ENCODE data around the gene DOCK8.
A peak's percentile ranks its signal among the peaks of the same experiment; 100 is the strongest.

The DOCK8 gene

DNA sequence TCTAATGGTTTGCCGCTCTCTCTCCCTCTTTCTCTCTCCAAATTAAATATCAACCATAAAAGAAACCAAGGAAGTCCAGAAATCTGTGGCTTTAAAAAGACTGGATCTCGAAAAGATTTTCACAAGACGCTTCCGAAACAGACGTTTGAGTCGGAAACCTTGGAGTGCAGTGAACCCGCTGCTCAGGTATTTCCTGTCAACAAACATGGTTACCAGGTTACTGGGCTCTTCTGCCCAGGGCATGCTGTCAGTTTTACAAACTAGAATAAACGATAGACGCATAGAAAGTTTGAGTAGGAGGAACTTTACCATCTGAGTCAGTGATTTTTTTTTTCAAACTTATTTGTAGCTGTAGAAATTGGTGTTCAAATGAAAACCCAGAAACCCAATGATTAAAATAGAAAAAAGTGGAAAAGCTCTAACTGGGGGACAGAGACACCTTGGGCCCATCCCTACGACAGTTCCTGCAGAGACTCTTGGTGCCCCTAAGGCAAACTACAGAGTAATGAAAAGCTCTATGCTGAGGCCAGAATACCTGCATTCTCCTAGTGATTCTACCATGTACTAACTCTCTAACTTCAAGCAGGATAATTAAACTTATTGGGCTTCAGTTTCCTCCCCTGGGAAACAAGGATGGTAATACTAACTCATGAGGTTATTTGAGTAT lies 90.0 kb downstream of the DOCK8 start:
- no peak for FAIRE-seq
- TF ChIP-seq, protein P1, sequence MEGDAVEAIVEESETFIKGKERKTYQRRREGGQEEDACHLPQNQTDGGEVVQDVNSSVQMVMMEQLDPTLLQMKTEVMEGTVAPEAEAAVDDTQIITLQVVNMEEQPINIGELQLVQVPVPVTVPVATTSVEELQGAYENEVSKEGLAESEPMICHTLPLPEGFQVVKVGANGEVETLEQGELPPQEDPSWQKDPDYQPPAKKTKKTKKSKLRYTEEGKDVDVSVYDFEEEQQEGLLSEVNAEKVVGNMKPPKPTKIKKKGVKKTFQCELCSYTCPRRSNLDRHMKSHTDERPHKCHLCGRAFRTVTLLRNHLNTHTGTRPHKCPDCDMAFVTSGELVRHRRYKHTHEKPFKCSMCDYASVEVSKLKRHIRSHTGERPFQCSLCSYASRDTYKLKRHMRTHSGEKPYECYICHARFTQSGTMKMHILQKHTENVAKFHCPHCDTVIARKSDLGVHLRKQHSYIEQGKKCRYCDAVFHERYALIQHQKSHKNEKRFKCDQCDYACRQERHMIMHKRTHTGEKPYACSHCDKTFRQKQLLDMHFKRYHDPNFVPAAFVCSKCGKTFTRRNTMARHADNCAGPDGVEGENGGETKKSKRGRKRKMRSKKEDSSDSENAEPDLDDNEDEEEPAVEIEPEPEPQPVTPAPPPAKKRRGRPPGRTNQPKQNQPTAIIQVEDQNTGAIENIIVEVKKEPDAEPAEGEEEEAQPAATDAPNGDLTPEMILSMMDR (IDR thresholded peaks at IDR 0.05; ENCODE audit: insufficient read depth, missing control alignments): no peak
- DNase-seq (ENCODE audit: insufficient read length, low spot score): no peak

DNA sequence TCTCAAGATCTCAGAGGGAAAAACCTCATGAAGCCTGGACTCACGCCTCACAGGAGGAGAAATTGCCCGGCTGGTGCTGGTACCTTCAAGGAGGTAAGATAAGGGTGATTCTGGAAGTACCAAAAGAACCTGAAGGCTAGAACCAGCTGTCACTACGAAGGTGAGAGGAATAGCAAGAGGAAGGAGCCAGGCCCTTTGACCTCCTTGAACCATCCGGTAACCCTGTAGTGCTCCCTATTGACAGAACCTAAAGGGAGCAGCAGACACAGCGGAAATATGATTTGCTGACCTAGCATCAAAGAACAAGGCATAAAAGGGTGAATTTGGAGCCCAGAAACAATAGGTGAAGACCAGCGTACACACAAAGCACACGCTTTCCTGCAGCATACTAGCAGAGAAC lies 92.2 kb downstream of the DOCK8 start:
- no peak for DNase-seq (ENCODE audit: insufficient read length, low spot score)
- no peak for FAIRE-seq
- TF ChIP-seq, protein P1 (IDR thresholded peaks at IDR 0.05; ENCODE audit: insufficient read depth, missing control alignments): peak; percentile 20

- FAIRE-seq (no peak), DNase-seq (ENCODE audit: insufficient read length, low spot score) (no peak)
- TF ChIP-seq, protein P1 (IDR thresholded peaks at IDR 0.05; ENCODE audit: insufficient read depth, missing control alignments): no peak
Observed at GRCh38 chr9:311841-312240, 97.2 kb downstream of the DOCK8 start.

DNA sequence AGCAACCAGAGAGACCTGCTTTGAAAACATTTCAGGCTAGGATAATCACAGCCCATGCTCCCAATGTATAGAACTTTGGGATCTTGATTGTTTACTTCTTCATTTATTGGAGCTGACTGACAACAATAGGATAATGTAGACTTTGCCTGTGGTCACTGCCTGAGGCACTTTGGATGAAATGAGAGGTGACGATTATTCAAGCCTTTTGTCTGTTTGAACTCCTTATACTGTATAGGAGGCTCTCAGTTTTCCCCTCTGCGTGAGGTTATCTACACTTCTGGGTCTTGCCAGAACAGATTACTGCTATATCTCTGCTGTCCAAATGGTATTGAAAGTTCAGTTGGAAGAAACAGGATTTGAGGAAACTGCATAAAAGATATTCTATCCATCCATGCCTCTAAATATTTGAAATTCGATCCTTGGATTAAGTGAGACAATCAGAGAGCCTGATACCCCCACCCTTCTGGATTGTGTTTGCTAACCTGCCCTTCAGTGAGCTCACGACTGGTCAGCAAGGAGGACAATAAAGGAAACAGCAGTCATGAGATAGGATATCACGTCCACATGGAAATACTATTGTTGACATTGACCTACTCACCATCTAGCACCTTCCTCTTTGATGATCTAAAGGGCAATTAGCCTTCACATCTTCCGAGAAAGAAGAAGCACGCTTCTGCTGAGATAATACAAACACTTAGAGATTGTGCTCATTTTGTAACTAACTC lies 98.1 kb downstream of the DOCK8 start:
- DNase-seq (ENCODE audit: insufficient read length, low spot score) (no peak), FAIRE-seq (no peak)
- TF ChIP-seq, protein P1 (IDR thresholded peaks at IDR 0.05; ENCODE audit: insufficient read depth, missing control alignments): no peak

GRCh38 chr9:316382-316965 lies 101.8 kb downstream of the DOCK8 start:
- FAIRE-seq: peak; percentile 60
- no peak for DNase-seq (ENCODE audit: insufficient read length, low spot score)
- TF ChIP-seq, protein P1 (IDR thresholded peaks at IDR 0.05; ENCODE audit: insufficient read depth, missing control alignments): no peak

DNA sequence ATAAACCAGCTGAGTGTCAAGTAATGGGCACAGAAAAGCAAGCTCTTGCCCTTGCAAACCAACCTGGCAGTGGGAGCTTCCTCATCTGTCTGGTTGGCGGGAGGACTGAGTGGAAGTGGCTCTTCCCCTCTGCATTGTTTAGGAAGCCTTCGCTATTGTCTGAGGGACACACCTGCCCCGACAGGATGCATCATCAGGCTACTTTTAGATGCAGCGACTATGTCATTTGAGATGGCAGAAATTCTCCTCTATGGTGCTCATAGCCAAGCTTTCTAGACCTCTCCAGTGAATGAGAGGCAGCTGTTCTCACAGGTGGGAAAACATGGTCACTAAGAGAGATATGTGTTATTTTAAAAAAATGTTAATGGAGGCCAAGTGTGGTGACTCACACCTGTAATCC lies 104.0 kb downstream of the DOCK8 start:
- TF ChIP-seq, protein P1 (IDR thresholded peaks at IDR 0.05; ENCODE audit: insufficient read depth, missing control alignments): no peak
- no peak for FAIRE-seq

DNA sequence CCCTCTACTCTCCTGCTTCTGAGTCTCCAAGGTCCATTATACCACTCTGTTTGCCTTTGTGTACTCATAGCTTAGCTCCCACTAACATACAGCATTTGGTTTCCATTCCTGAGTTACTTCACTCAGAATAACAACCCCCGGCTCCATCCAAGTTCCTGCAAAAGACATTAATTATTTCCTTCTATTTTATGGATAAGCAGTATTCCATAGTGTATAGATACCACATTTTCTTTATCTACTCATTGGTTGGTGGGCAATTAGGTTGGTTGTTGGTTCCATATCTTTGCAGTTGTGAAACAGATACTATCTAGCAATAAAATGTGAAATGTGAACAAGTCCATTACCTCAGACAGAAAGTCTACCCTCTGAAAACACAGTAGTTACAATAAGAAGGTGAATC lies 110.3 kb downstream of the DOCK8 start:
- no peak for FAIRE-seq
- TF ChIP-seq, protein P1 (IDR thresholded peaks at IDR 0.05; ENCODE audit: insufficient read depth, missing control alignments): no peak
- DNase-seq (ENCODE audit: insufficient read length, low spot score): no peak

More for the DNA sequence above, 104.0 kb downstream of the DOCK8 start:
- no peak for DNase-seq (ENCODE audit: insufficient read length, low spot score)
